Testis (tissue), 3 donors: ENCODE results near the gene ANXA4. TPM values are rescaled to one million over a fixed set of nuclear protein-coding genes. Genes with fewer than 3 reads are reported as not detected.

ENCODE experiments used
- DNase-seq: peaks from one replicate; pipeline ENCODE4 v3.0.0-alpha.2; 2019
- H3K27ac ChIP-seq, 2 donors: fragments of 200-600 bp; sonication (generic); one replicate each; pipeline ENCODE4 v1.5.1; 2019
- H3K27me3 ChIP-seq: fragments of 200-600 bp; sonication (generic); one replicate; pipeline ENCODE4 v1.5.1; 2019
- H3K36me3 ChIP-seq: fragments of 200-600 bp; sonication (generic); one replicate; pipeline ENCODE4 v1.5.1; 2017; ENCODE audit warnings: low read depth; ENCODE audit errors: missing control alignments
- H3K4me1 ChIP-seq: fragments of 200-600 bp; sonication (generic); one replicate; pipeline ENCODE4 v1.5.1; 2019
- H3K4me3 ChIP-seq, 2 donors: fragments of 200-600 bp; sonication (generic); one replicate each; pipeline ENCODE4 v1.5.1; 2017 to 2019
- H3K9me3 ChIP-seq: fragments of 200-600 bp; sonication (generic); one replicate; pipeline ENCODE4 v1.5.1; 2017
- CTCF ChIP-seq, 3 experiments: fragments of 450-650 bp in 2 of 3; fragments of 200-600 bp in 1 of 3; sonication (generic) in 1 of 3; IDR thresholded peaks; one replicate each; pipeline ENCODE4 v1.5.1; 2016 to 2019; ENCODE audit warnings: antibody characterized with exemption in 3 of 3, mild to moderate bottlenecking in 2 of 3, moderate library complexity in 1 of 3
- POLR2A ChIP-seq: fragments of 450-650 bp; IDR thresholded peaks from one replicate; pipeline ENCODE4 v1.6.1; 2017; ENCODE audit warnings: antibody characterized with exemption, mild to moderate bottlenecking, moderate library complexity
- WGBS, 2 donors: methylation state at CpG; one replicate each; pipeline ENCODE4 v1.1.5; 2018; 5-methylcytosine and 5-hydroxymethylcytosine counted together
- intact Hi-C: fragments of 100-400 bp; cut with DNase I; formaldehyde crosslinking; loops from one replicate; pipeline ENCODE4 v1.15.1; 2023; ENCODE audit warnings: low total_unique reads
- polyA plus RNA-seq: library from polyadenylated mRNA; stranded (reverse); fragments of 350-450 nt; fragmentation: Illumina TruSeq; extraction: RNeasy Lipid Tissue Mini Kit (QIAGEN cat#74804); gene quantifications from one replicate; pipeline ENCODE4 v1.2.3, GENCODE V29; 2014; ENCODE audit warnings: low read depth, low replicate concordance; ENCODE audit not compliant: insufficient read depth
- small RNA-seq, 2 donors: library from RNA; depleted of rRNA; stranded (forward); fragments of <200 nt; gene quantifications; one replicate each; pipeline ENCODE3, GENCODE V24; 2016
- total RNA-seq, 2 donors: library from RNA; depleted of rRNA; stranded (reverse); fragments of >200 nt; gene quantifications; one replicate each; pipeline ENCODE4 v1.2.3, GENCODE V29; 2016

Gene ANXA4
- total and polyA plus RNA-seq, 3 donors from 2014 or later = 27.1 to 71.2 (median 30.2) TPM

GRCh38 chr2:69863298-69863697, 121.4 kb downstream of the ANXA4 start:
- Histone ChIP-seq H3K4me3 (no peak overlapping the region), H3K9me3 (no peaks in the 10 kb centered on the region), H3K4me1 (no peaks in the 10 kb centered on the region), H3K27ac (no peak overlapping the region), H3K27me3 (no peaks in the 10 kb centered on the region), H3K36me3 (no peaks in the 10 kb centered on the region)
- TF ChIP-seq POLR2A (no peak), CTCF (IDR thresholded peaks at IDR 0.05) (no peak)
- WGBS, 2 donors = 60 to 67% methylated on average over 1 of the region's 1 CpG
- intact Hi-C loops = no loop called here
- no peak for DNase-seq

Small RNAs within 50 kb of the gene (small RNA-seq; reads per million reads assigned to genes)
- 0 reads per million in 2 donors for gene RPL23AP92

Other genes with a start within 250 kb of the ANXA4 start
- gene AAK1, start 98.4 kb upstream of the ANXA4 start, total RNA-seq = 10 to 100 TPM; 47.9 to 62.1 TPM
- gene AAK1, start 98.4 kb upstream of the ANXA4 start, polyA plus RNA-seq = 20.3 TPM
- gene GMCL1, start 87.5 kb downstream of the ANXA4 start, total RNA-seq = 10 to 100 TPM; 19.9 to 27.6 TPM
- gene GMCL1, start 87.5 kb downstream of the ANXA4 start, polyA plus RNA-seq = 30.5 TPM
- 10 to 100 TPM; 77.1 to 78.3 TPM for gene SNRNP27, start 151.8 kb downstream of the ANXA4 start, total RNA-seq
- 43.8 TPM for gene SNRNP27, start 151.8 kb downstream of the ANXA4 start, polyA plus RNA-seq
- gene MXD1, start 173.0 kb downstream of the ANXA4 start, total RNA-seq = 10 to 100 TPM in 1 of 2 donors, 1 to 10 TPM in 1; 8.4 to 11.0 TPM
- gene MXD1, start 173.0 kb downstream of the ANXA4 start, polyA plus RNA-seq = 16.8 TPM
- 1 to 10 TPM; 8.2 to 9.2 TPM for gene ASPRV1, start 219.5 kb downstream of the ANXA4 start, total RNA-seq
- gene ASPRV1, start 219.5 kb downstream of the ANXA4 start, polyA plus RNA-seq = 3.5 TPM